HG03139 (cell line): ENCODE results near the gene C9orf43.

Source experiments
- ATAC-seq: cut with Tn5 transposase; IDR thresholded peaks from one replicate; pipeline ENCODE4 v1.9.1; 2021; ENCODE audit not compliant: unreplicated experiment

The C9orf43 gene

DNA sequence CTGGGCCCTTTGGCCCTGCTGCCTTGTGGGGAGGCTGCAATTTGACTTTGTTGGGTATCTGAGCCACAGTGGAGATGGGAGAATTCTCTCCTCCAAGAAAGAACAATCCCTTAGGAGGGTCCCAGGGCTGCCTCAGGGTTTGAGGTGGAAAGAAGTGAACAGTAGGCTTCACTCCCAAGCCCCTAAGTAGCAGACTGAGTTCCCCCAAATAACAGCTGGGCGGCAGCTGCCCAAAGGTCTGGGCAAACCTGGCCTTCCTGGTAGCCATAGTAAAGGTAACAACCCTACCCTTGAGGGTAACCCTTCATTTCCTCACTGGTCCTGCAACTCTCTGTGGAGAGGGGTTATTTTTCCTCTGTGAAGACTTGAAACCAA lies 53.7 kb downstream of the C9orf43 start:
- ATAC-seq, result no peak

- ATAC-seq, result no peak
These were observed 55.1 kb downstream of the C9orf43 start for GRCh38 chr9:113465599-113466140.

GRCh38 chr9:113467183-113467582 lies 56.6 kb downstream of the C9orf43 start:
- ATAC-seq, result no peak

DNA sequence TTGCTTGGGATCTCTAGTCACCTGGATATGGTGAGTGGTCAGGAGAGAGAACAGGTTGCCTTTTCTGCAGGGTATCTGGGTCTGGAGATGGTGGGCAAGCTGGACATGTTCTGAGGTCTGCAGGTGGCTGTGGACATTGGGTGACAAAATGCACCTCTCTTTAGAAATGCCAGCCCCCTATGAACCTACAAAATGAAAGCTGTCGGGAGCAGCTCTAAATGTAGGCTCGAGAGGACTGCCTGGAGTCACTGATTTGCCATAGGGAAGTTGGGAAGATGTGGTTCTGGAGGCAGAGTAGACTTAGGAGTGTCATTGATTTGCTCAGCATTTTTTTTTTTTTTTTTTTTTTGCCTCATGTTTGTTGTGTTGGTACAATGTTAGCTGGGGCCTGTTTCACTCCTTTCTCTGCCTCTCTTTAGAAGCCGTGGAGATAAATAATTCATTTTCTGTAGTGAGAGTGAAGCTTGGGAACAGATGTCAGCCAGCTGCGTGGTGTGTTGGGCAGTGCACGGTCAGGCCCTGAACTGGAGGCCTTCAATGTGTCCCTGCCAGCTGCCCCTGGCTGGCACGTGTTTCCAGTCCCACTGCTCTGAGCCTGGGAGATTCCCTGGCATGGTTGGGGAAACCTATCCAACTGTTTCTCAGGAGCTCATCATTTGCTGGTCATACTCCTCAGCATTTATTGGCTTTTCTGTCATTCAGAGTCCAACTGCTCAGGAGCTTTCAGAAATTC lies 58.3 kb downstream of the C9orf43 start:
- ATAC-seq, result no peak

DNA sequence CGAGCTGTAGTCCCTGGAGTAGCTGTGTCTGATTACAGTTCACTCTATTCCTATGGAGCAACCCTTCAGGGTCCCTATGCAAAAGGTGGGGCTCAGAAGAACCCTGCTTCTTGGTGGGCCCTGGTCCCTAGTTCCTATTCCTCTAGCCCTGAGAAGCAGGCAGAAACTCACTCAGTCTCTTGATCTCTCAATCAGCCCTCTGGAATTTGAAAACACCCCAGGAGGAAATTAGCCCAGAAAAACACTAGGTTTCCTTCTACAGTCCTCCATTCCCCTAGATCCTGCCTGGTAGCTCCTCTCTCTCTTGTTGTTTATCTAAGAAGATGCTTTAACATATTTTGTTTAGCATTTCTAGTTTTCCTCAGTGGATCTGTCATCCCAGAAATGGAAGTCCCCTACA lies 60.6 kb downstream of the C9orf43 start:
- ATAC-seq, result no peak

DNA sequence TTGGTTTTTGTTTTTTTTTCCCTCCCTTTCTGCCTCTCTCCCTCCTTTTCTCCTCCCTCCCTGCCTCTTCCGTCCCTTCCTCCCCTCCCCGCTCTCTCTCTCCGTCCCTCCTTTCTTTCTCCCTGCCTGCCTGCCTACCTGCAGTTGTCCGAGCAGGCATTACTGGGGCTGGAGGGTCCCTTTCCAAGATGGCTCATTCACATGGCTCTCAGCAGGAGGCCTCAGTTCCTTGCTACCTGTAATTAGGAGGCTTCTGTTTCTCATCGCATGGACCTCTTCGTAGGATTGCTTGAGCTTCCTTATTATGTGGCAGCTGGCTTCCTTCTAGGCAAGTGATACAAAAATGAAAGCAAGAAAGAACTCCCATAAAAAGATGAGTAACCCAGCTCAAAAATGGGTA lies 61.0 kb downstream of the C9orf43 start:
- ATAC-seq, result no peak

- ATAC-seq, result no peak
These were observed 61.7 kb downstream of the C9orf43 start for GRCh38 chr9:113472199-113472598.

DNA sequence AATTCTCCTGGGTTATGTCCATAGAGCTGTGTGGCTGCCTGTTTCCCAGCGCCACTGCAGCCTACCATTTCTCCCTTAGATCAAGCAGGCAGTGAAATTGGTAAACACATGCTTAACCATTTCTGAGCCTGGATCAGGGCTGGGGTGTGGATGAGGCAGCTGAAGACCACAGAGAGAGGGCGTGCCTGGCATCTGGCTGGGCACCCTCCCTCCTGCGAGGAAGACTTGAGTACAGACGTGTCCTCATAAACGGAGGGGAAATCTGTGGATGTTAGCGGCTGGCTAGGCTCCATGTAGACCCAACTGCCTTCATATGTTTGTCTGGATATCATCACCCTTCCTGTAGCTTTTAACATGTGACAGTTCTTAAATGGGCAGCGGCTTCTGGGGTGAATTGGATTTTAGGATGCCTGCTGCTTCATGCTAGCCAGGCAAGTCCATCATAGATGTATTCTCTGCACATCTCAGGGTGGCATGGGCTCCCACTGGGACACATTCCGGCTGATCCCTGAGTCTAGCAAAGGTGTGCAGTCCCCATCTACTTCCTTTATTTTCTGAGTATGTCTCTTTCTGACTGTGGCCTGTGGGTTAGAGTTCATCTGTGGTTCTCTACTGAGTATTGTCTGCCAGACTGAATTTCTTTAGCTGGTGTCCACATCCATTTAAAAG lies 63.9 kb downstream of the C9orf43 start:
- no peak for ATAC-seq

GRCh38 chr9:113475031-113475430 lies 64.5 kb downstream of the C9orf43 start:
- no peak for ATAC-seq

DNA sequence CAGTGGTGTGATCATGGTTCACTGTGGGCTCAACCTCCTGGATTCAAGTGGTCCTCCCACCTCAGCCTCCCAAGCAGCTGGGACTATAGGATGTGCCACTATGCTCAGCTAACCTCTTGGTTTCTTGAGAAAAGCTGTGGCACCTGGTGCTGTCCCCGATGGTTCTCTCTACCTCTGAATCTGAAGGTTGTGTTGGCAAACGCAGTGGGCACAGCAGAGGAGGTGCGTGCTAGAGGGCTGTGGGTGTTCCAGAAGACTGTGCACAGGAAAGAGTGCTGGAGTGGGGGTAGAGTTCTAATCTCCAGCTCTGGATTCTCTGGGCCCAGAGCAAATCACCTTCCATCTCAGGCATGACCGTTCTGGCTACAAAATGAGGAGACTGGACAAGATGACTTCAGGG lies 65.4 kb downstream of the C9orf43 start:
- no peak for ATAC-seq

GRCh38 chr9:113476511-113476916 lies 66.0 kb downstream of the C9orf43 start:
- ATAC-seq, result no peak

GRCh38 chr9:113477058-113477457 lies 66.5 kb downstream of the C9orf43 start:
- ATAC-seq, result no peak

DNA sequence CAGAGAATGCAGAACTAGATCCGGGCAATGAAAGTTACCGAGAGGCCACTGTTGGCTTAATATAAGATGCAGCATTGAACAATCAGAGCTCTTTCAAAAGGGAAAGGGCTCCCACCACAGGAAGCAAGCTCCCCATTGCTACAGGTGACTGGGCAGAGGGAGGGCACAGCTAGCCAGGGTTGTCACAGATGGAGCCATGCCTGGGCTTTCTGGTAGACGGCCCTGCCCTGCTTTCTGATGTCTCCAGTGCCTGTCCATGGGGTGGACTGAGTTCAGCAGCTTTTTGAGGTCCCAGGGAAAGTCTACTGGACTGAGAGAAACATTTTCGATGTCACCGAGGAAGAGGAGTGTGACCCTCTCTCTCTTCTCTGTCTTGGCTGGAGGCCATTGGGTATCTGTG lies 67.1 kb downstream of the C9orf43 start:
- ATAC-seq, result no peak

DNA sequence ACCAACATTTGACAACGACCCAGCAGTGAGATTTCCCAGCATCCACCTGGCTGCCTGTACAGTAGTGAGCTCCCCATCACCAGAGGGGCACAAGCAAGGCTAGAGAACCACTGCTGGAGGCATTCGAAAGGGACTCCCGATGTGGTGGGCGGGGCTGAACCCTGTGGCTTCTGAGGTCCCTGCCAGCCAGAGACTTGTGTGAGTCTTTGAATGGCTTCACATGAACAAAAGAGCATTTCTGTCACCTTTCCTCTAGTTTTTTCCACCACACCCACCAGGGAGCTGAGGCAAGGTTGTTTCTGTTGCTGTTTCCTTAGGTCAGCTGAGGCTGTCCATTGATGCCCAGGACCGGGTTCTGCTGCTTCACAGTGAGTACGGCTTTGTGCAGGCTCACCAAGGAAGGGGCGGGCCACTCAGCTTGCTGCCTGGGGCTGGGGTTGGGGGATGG lies 68.7 kb downstream of the C9orf43 start:
- no peak for ATAC-seq
